ENCODE measurements around the gene NUDT14. TPM values are rescaled to one million over a fixed set of nuclear protein-coding genes. Genes with fewer than 3 reads are reported as not detected.

Gene NUDT14
- total and polyA plus RNA-seq, 2 donors = 17.2 to 18.1 TPM

DNA sequence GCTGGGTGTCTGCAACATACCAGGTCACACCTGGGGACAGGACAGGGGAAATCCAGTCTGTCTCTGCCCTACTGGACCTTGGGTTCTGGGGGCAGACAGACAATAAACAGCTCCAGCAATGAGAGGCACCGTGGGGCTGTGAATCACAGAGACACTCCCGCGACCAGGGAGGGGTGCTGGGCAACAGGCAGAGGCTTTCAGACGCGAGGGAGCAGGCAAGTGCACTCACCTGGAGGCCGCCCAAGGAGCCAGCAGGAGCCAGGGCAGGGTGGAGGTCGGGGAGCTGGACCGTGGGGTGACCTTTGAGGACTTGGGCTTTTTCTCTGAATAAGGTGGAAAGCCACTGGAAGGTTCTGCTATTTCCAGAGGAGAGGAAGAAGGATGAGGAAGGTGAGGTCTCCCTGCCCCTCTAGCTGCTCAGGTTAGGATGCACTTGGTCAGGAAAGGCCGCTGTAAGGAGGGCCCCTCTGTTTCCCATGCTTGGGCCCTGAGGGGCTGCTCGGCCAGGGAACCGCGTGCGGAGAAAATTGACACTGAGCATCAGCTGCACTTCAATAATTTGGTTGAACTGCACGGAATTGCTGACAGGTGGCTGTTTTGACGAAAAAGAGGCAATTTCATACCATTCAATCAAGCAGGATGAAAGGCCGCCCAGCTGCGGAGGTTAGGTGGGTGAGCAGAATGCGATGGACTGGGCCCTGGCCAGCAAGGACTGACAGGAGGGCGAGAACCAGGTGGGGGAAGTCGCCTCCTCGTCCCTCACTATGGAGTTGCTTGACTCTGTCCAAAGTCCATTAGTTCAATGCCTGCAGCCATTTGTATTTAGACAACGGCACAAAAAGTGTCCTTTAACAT is 54.8 kb downstream of the NUDT14 start:
- H3K4me3 ChIP-seq (ENCODE audit: low read length in 2 of 2) = no peak overlapping the region
- no peak for DNase-seq (ENCODE audit: low read depth in 6 of 9, low spot score in 9 of 9)
- H3K36me3 ChIP-seq (ENCODE audit: control insufficient read depth in 2 of 2, insufficient read depth in 2 of 2, low read length in 1 of 2) = no peaks in the 10 kb centered on the region
- peaks cover 0 to 16% of the 10 kb centered on the region in 2 donors for H3K9me3 ChIP-seq (ENCODE audit: control insufficient read depth in 2 of 2, insufficient read depth in 1 of 2, low read length in 1 of 2)
- H3K27me3 ChIP-seq (ENCODE audit: control insufficient read depth in 2 of 2, insufficient read depth in 1 of 2, low read length in 1 of 2) = no peaks in the 10 kb centered on the region
- H3K27ac ChIP-seq (ENCODE audit: low read depth in 1 of 2, low read length in 1 of 2) = no peak overlapping the region
- WGBS = 88% methylated on average over 22 of the region's 22 CpGs
- H3K4me1 ChIP-seq (ENCODE audit: control insufficient read depth in 2 of 2, insufficient read depth in 2 of 2, low read length in 2 of 2) = peaks cover 0 to 4% of the 10 kb centered on the region in 2 donors

- peaks cover 0 to 14% of the 10 kb centered on the region in 2 donors for H3K9me3 ChIP-seq (ENCODE audit: control insufficient read depth in 2 of 2, insufficient read depth in 1 of 2, low read length in 1 of 2)
- 76% methylated on average over 5 of the region's 5 CpGs for WGBS
- H3K27ac ChIP-seq (ENCODE audit: low read depth in 1 of 2, low read length in 1 of 2) = no peak overlapping the region
- H3K4me3 ChIP-seq (ENCODE audit: low read length in 2 of 2) = no peak overlapping the region
- DNase-seq (ENCODE audit: low read depth in 6 of 9, low spot score in 9 of 9) = no peak
- H3K27me3 ChIP-seq (ENCODE audit: control insufficient read depth in 2 of 2, insufficient read depth in 1 of 2, low read length in 1 of 2) = no peaks in the 10 kb centered on the region
- H3K4me1 ChIP-seq (ENCODE audit: control insufficient read depth in 2 of 2, insufficient read depth in 2 of 2, low read length in 2 of 2) = peaks cover 0 to 4% of the 10 kb centered on the region in 2 donors
- no peaks in the 10 kb centered on the region for H3K36me3 ChIP-seq (ENCODE audit: control insufficient read depth in 2 of 2, insufficient read depth in 2 of 2, low read length in 1 of 2)
Observed at GRCh38 chr14:105124823-105125222, 56.3 kb downstream of the NUDT14 start.

DNA sequence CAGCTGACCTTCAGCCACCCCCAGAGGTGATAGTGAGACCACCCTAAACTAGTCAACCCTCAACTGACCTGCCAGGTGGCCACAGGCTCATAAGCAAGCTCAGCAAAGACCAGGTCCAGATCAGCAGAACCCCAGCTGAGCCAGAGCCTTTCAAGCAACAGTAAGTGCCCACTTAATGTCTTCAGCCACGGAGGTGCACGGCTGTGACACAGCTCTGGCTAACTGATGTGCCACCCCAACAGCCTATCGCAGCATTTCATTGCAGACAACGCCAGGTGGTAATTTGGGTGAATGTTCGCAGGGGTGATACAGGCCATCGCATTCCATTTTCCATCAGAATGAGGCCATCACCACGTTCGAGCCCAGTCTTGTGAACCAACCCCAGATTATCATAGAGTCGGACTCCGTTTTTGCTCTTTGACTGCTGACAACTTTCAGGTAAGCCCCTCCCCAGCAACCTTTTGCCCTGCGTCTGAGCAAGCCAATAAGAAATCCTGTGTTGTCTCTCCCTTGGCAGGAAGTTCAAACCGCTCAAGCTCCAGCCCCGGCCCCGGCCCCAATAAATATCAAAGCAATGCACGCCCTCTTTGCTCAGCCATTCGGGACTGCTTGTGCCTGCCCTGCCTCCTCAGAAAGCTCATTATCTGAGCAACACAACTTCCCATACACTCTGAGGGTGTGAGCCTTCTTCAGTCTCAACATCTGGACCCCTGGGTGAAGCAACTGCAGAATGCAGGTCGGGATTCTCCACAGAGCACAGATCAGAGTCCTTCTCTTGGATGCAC is 56.9 kb downstream of the NUDT14 start:
- no peak overlapping the region for H3K27ac ChIP-seq (ENCODE audit: low read depth in 1 of 2, low read length in 1 of 2)
- no peak for DNase-seq (ENCODE audit: low read depth in 6 of 9, low spot score in 9 of 9)
- H3K36me3 ChIP-seq (ENCODE audit: control insufficient read depth in 2 of 2, insufficient read depth in 2 of 2, low read length in 1 of 2) = no peaks in the 10 kb centered on the region
- 62% methylated on average over 17 of the region's 17 CpGs for WGBS
- H3K9me3 ChIP-seq (ENCODE audit: control insufficient read depth in 2 of 2, insufficient read depth in 1 of 2, low read length in 1 of 2) = peaks cover 0 to 14% of the 10 kb centered on the region in 2 donors
- H3K4me3 ChIP-seq (ENCODE audit: low read length in 2 of 2) = no peak overlapping the region
- H3K27me3 ChIP-seq (ENCODE audit: control insufficient read depth in 2 of 2, insufficient read depth in 1 of 2, low read length in 1 of 2) = no peaks in the 10 kb centered on the region
- peaks cover 2 to 9% of the 10 kb centered on the region in 2 donors for H3K4me1 ChIP-seq (ENCODE audit: control insufficient read depth in 2 of 2, insufficient read depth in 2 of 2, low read length in 2 of 2)

DNA sequence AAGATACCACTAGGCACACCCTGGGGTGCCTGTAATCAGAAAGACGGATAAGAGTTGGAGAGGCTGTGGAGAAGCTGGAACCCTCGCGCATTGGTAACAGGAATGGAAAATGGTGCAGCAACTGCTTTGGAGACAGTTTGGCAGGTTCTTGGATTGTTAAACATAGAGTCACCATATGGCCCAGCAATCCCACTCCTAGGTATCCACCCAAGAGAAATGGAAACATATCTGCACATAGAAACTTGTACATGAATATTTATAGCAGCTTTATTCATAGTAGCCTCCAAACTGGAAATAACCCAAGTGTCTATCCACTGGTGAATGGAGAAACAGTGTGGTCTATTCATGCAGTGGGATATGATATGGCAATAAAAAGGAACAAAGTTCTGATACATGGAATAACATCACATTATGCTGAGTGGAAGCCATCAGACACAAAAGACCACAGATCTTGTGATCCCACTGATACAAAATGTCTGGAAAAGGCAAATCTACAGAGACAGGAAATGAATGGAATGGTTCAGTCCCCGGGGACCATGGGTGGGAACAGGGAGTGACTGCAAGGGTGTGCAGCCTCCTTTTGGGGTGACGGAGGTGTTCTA is 57.9 kb downstream of the NUDT14 start:
- peaks cover 2 to 9% of the 10 kb centered on the region in 2 donors for H3K4me1 ChIP-seq (ENCODE audit: control insufficient read depth in 2 of 2, insufficient read depth in 2 of 2, low read length in 2 of 2)
- no peaks in the 10 kb centered on the region for H3K27me3 ChIP-seq (ENCODE audit: control insufficient read depth in 2 of 2, insufficient read depth in 1 of 2, low read length in 1 of 2)
- 96% methylated on average over 5 of the region's 5 CpGs for WGBS

More for the DNA sequence above, 57.9 kb downstream of the NUDT14 start:
- DNase-seq (ENCODE audit: low read depth in 6 of 9, low spot score in 9 of 9) = no peak
- Histone ChIP-seq H3K36me3 (ENCODE audit: control insufficient read depth in 2 of 2, insufficient read depth in 2 of 2, low read length in 1 of 2) (no peaks in the 10 kb centered on the region), H3K9me3 (ENCODE audit: control insufficient read depth in 2 of 2, insufficient read depth in 1 of 2, low read length in 1 of 2) (peaks cover 0 to 14% of the 10 kb centered on the region in 2 donors), H3K4me3 (ENCODE audit: low read length in 2 of 2) (no peak overlapping the region), H3K27ac (ENCODE audit: low read depth in 1 of 2, low read length in 1 of 2) (no peak overlapping the region)

Other genes with a start within 250 kb of the NUDT14 start
- 0.42 TPM for gene AHNAK2, start 202.9 kb downstream of the NUDT14 start, total RNA-seq
- gene AHNAK2, start 202.9 kb downstream of the NUDT14 start, polyA plus RNA-seq = 3.8 TPM
- gene CLBA1, start 195.5 kb downstream of the NUDT14 start, total RNA-seq = 3.3 TPM
- 12.9 TPM for gene CLBA1, start 195.5 kb downstream of the NUDT14 start, polyA plus RNA-seq
- gene CDCA4, start 160.2 kb downstream of the NUDT14 start, total RNA-seq = 28.5 TPM
- gene CDCA4, start 160.2 kb downstream of the NUDT14 start, polyA plus RNA-seq = 10.7 TPM
- 5.9 TPM for gene GPR132, start 115.9 kb downstream of the NUDT14 start, total RNA-seq
- gene GPR132, start 115.9 kb downstream of the NUDT14 start, polyA plus RNA-seq = 7.4 TPM
- gene JAG2, start 12.5 kb downstream of the NUDT14 start, total RNA-seq = 8.8 TPM
- 40.8 TPM for gene JAG2, start 12.5 kb downstream of the NUDT14 start, polyA plus RNA-seq
- 26.3 TPM for gene BTBD6, start 67.2 kb upstream of the NUDT14 start, total RNA-seq
- gene BTBD6, start 67.2 kb upstream of the NUDT14 start, polyA plus RNA-seq = 44.9 TPM
- gene BRF1, start 119.7 kb upstream of the NUDT14 start, total RNA-seq = 14.7 TPM
- gene BRF1, start 119.7 kb upstream of the NUDT14 start, polyA plus RNA-seq = 29.8 TPM
- gene PACS2, start 133.4 kb upstream of the NUDT14 start, total RNA-seq = 20.5 TPM
- 64.6 TPM for gene PACS2, start 133.4 kb upstream of the NUDT14 start, polyA plus RNA-seq
- gene TEX22, start 217.2 kb upstream of the NUDT14 start, total RNA-seq = 0.85 TPM
- gene TEX22, start 217.2 kb upstream of the NUDT14 start, polyA plus RNA-seq = 1.2 TPM
- gene MTA1, start 238.5 kb upstream of the NUDT14 start, total RNA-seq = 32.5 TPM
- 80.8 TPM for gene MTA1, start 238.5 kb upstream of the NUDT14 start, polyA plus RNA-seq

All from thymus (tissue), 11 donors.